IMR-90 (cell line): ENCODE results near the gene MTERF1. TPM values are rescaled to one million over a fixed set of nuclear protein-coding genes. Genes with fewer than 3 reads are reported as not detected.
A peak's percentile ranks its signal among the peaks of the same experiment; 100 is the strongest.

Experiments used
- ATAC-seq: fragments of 200-7000 bp; cut with Tn5 transposase; 2 replicates; pipeline ENCODE4 v1.9.1; 2020; ENCODE audit warnings: low read depth, mild to moderate bottlenecking, moderate library complexity
- BruUV-seq: library from RNA; stranded (reverse); fragments of 400-500 nt; replicated peaks from 2 replicates; lab custom pipeline; 2021; lab: Mats Ljungman, UMichigan
- CTCF ChIA-PET: fragments of 300-600 bp; formaldehyde crosslinking; extraction: SDS; loops from one replicate; lab custom pipeline; 2021; ENCODE audit warnings: antibody characterized with exemption; lab: Yijun Ruan, JAX
- POLR2A ChIA-PET: fragments of 300-600 bp; sonication (Branson Sonifier 250); formaldehyde crosslinking; loops from one replicate; lab custom pipeline; 2022; ENCODE audit warnings: antibody characterized with exemption; ENCODE audit not compliant: unreplicated experiment; lab: Charles Lee
- DNase-seq: peaks from one replicate; pipeline ENCODE4 v3.0.0; 2013
- H2AFZ ChIP-seq: replicated peaks from 2 replicates; pipeline ENCODE3; 2013; ENCODE audit warnings: low read length, mild to moderate bottlenecking; ENCODE audit not compliant: poor library complexity
- H2AK5ac ChIP-seq: 2 replicates; pipeline ENCODE4 v1.6.1; 2013; ENCODE audit warnings: low read depth, low read length, inconsistent platforms
- H2AK9ac ChIP-seq: replicated peaks from 2 replicates; pipeline ENCODE3; 2013; ENCODE audit warnings: mild to moderate bottlenecking, low read depth, low read length, moderate library complexity; ENCODE audit not compliant: poor library complexity
- H2BK120ac ChIP-seq: 2 replicates; pipeline ENCODE4 v1.6.1; 2013; ENCODE audit warnings: low read depth, low read length, inconsistent platforms
- H2BK15ac ChIP-seq: 3 replicates; pipeline ENCODE4 v1.6.1; 2013; ENCODE audit warnings: low read depth, low read length, inconsistent platforms
- H2BK20ac ChIP-seq: 2 replicates; pipeline ENCODE4 v1.6.1; 2013; ENCODE audit warnings: low read depth, mild to moderate bottlenecking, inconsistent platforms, low read length, moderate library complexity
- H2BK5ac ChIP-seq: 2 replicates; pipeline ENCODE4 v1.6.1; 2013; ENCODE audit warnings: mild to moderate bottlenecking, low read depth, low read length, inconsistent platforms; ENCODE audit not compliant: poor library complexity, severe bottlenecking
- H3K14ac ChIP-seq: replicated peaks from 2 replicates; pipeline ENCODE4 v1.6.1; 2013; ENCODE audit warnings: low read depth, low read length, inconsistent platforms
- H3K18ac ChIP-seq: 2 replicates; pipeline ENCODE4 v1.6.1; 2013; ENCODE audit warnings: low read depth, low read length, control low read depth
- H3K23ac ChIP-seq: 2 replicates; pipeline ENCODE4 v1.6.1; 2013; ENCODE audit warnings: low read depth, low read length, inconsistent platforms
- H3K27ac ChIP-seq: 2 replicates; pipeline ENCODE4 v1.5.1; 2013; ENCODE audit warnings: mild to moderate bottlenecking, control low read depth, low read length; ENCODE audit not compliant: insufficient read depth
- H3K27me3 ChIP-seq: 2 replicates; pipeline ENCODE4 v1.6.1; 2013; ENCODE audit warnings: low read length; ENCODE audit not compliant: control insufficient read depth, insufficient read depth
- H3K36me3 ChIP-seq: 2 replicates; pipeline ENCODE4 v1.6.1; 2013; ENCODE audit warnings: low read length, mixed read lengths; ENCODE audit not compliant: control insufficient read depth, insufficient read depth
- H3K4ac ChIP-seq: 2 replicates; pipeline ENCODE4 v1.6.1; 2013; ENCODE audit warnings: low read depth, low read length, inconsistent platforms
- H3K4me1 ChIP-seq: 2 replicates; pipeline ENCODE4 v1.6.1; 2013; ENCODE audit warnings: low read length, mixed read lengths; ENCODE audit not compliant: control insufficient read depth, insufficient read depth
- H3K4me2 ChIP-seq: 2 replicates; pipeline ENCODE4 v1.6.1; 2013; ENCODE audit warnings: low read depth, mild to moderate bottlenecking, control low read depth, low read length, moderate library complexity
- H3K4me3 ChIP-seq: 2 replicates; pipeline ENCODE4 v1.5.1; 2013; ENCODE audit warnings: low read depth, mild to moderate bottlenecking, control low read depth, low read length, moderate library complexity; ENCODE audit not compliant: insufficient read depth
- H3K56ac ChIP-seq: 2 replicates; pipeline ENCODE4 v1.6.1; 2013; ENCODE audit warnings: low read length, inconsistent platforms; ENCODE audit not compliant: insufficient read depth; ENCODE audit errors: extremely low read depth
- H3K79me1 ChIP-seq, 2 experiments: 2 replicates each; pipeline ENCODE4 v1.6.1; 2013; ENCODE audit warnings: low read length in 2 of 2, inconsistent platforms in 1 of 2, low read depth in 1 of 2
- H3K9ac ChIP-seq: 2 replicates; pipeline ENCODE4 v1.6.1; 2013; ENCODE audit warnings: low read depth, low read length, control low read depth
- H3K9me1 ChIP-seq: 2 replicates; pipeline ENCODE4 v1.6.1; 2013; ENCODE audit warnings: low read length, inconsistent platforms; ENCODE audit not compliant: insufficient read depth
- H3K9me3 ChIP-seq: 2 replicates; pipeline ENCODE4 v1.6.1; 2013; ENCODE audit warnings: low read length; ENCODE audit not compliant: control insufficient read depth, insufficient read depth
- H4K20me1 ChIP-seq: 2 replicates; pipeline ENCODE4 v1.6.1; 2013; ENCODE audit warnings: low read length, inconsistent platforms; ENCODE audit not compliant: insufficient read depth
- H4K5ac ChIP-seq: 2 replicates; pipeline ENCODE4 v1.6.1; 2013; ENCODE audit warnings: mild to moderate bottlenecking, low read depth, low read length, control low read depth
- H4K8ac ChIP-seq, 2 experiments: 2 replicates each; pipeline ENCODE4 v1.6.1; 2013; ENCODE audit warnings: low read depth in 2 of 2, low read length in 2 of 2, control low read depth in 1 of 2, inconsistent platforms in 1 of 2
- H4K91ac ChIP-seq: 2 replicates; pipeline ENCODE4 v1.6.1; 2013; ENCODE audit warnings: low read depth, low read length, inconsistent platforms; ENCODE audit not compliant: insufficient read depth
- CHD1 ChIP-seq: IDR thresholded peaks from 2 replicates; pipeline ENCODE4 v1.6.1; 2012; ENCODE audit warnings: low read depth, low read length, improper control_type of control experiment
- FOS ChIP-seq: fragments of 150-350 bp; IDR thresholded peaks from 2 replicates; pipeline ENCODE4 v1.6.1; 2016; ENCODE audit warnings: low read depth, low read length
- MAFK ChIP-seq: IDR thresholded peaks from 2 replicates; pipeline ENCODE4 v1.6.1; 2012; ENCODE audit warnings: low read depth, low read length, improper control_type of control experiment
- MAZ ChIP-seq: IDR thresholded peaks from 2 replicates; pipeline ENCODE4 v1.6.1; 2012; ENCODE audit warnings: low read depth, mild to moderate bottlenecking, low read length, improper control_type of control experiment, moderate library complexity, borderline replicate concordance
- MXI1 ChIP-seq: IDR thresholded peaks from 2 replicates; pipeline ENCODE4 v1.6.1; 2012; ENCODE audit warnings: low read depth, mild to moderate bottlenecking, low read length, moderate library complexity, borderline replicate concordance
- NFE2L2 ChIP-seq: fragments of 150-350 bp; IDR thresholded peaks from 2 replicates; pipeline ENCODE4 v1.6.1; 2016; ENCODE audit warnings: low read depth, mild to moderate bottlenecking, low read length
- POLR2A ChIP-seq: IDR thresholded peaks from 2 replicates; pipeline ENCODE4 v1.6.1; 2012; ENCODE audit warnings: mild to moderate bottlenecking, low read depth, low read length
- RAD21 ChIP-seq: IDR thresholded peaks from 2 replicates; pipeline ENCODE4 v1.6.1; 2012; ENCODE audit warnings: low read length, improper control_type of control experiment
- RCOR1 ChIP-seq: IDR thresholded peaks from 2 replicates; pipeline ENCODE4 v1.6.1; 2012; ENCODE audit warnings: mild to moderate bottlenecking, low read length, improper control_type of control experiment; ENCODE audit not compliant: insufficient replicate concordance
- RFX5 ChIP-seq: IDR thresholded peaks from 2 replicates; pipeline ENCODE4 v1.8.0; 2012; ENCODE audit warnings: low read depth, mild to moderate bottlenecking, low read length, moderate library complexity
- SMC3 ChIP-seq: fragments of 150-350 bp; IDR thresholded peaks from 2 replicates; pipeline ENCODE4 v1.6.1; 2016; ENCODE audit warnings: low read depth, mild to moderate bottlenecking, antibody characterized with exemption, low read length, moderate library complexity
- dilution Hi-C: fragments of 300-500 bp; cut with HindIII; formaldehyde crosslinking; loops from one replicate; pipeline ENCODE4 v1.14.3; 2018; ENCODE audit warnings: low sequenced_read_pairs; ENCODE audit not compliant: unreplicated experiment
- in situ Hi-C: fragments of 300-500 bp; cut with MboI; formaldehyde crosslinking; loops from 3 replicates; pipeline ENCODE4 v1.14.3; 2019; ENCODE audit warnings: low sequenced_read_pairs, inconsistent platforms, mixed read lengths
- intact Hi-C: fragments of 100-400 bp; cut with micrococcal nuclease; formaldehyde crosslinking; loops from 2 replicates; pipeline ENCODE4 v1.10.0; 2022
- polyA plus RNA-seq, 3 experiments: library from polyadenylated mRNA; depleted of rRNA; stranded (reverse); fragments of >200 nt; gene quantifications; 2 replicates each; pipeline ENCODE4 v1.2.3, GENCODE V29; 2012; ENCODE audit warnings: low replicate concordance in 1 of 3
- total RNA-seq: library from RNA; depleted of rRNA; stranded (reverse); fragments of >200 nt; gene quantifications from 2 replicates; pipeline ENCODE4 v1.2.3, GENCODE V29; 2012
- TF ChIP-seq, protein P1 (sequence below): fragments of 150-350 bp; IDR thresholded peaks from 2 replicates; pipeline ENCODE4 v1.6.1; 2017; ENCODE audit warnings: mild to moderate bottlenecking, antibody characterized with exemption, low read length, low read depth
- TF ChIP-seq, protein P2 (sequence below): fragments of 150-350 bp; IDR thresholded peaks from 2 replicates; pipeline ENCODE4 v1.6.1; 2016; ENCODE audit warnings: low read depth, mild to moderate bottlenecking, low read length, moderate library complexity, borderline replicate concordance
- TF ChIP-seq, protein P3 (sequence below): conservative IDR thresholded peaks from 2 replicates; pipeline ENCODE4 v1.5.1; 2012; ENCODE audit warnings: mild to moderate bottlenecking, low read depth, low read length, improper control_type of control experiment

MTERF1 gene
- total and polyA plus RNA-seq, 2 of the 4 experiments (the other 2 are of a cell fraction): 7.0 to 7.3 TPM

DNA sequence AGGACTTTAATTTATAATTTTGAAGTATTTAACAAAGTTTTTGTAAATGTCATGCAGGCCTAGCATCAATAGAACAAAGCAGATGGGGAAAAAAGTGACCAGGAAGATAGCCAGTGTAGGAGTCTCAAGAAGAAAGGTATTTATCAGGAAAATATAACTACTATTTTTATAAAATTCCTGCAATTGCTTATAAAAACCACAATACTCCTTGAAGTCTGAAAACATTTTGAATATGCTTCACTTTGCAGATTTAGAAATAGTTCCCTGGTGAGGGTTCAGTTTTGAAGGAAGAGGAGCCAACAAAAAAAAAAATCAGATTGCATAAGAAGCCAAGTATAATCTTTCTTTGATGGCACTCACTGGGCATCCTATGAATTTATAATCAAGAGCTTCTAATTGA lies 34.1 kb downstream of the MTERF1 start:
- dilution Hi-C loops: no loop called here
- Histone ChIP-seq H3K23ac (no peak overlapping the region), H2AK9ac (no peak overlapping the region), H3K4me1 (peaks cover 3% of the 10 kb centered on the region; the same call in 1 of the 2 replicates), H4K5ac (no peak overlapping the region), H3K36me3 (no peaks in the 10 kb centered on the region), H3K4ac (no peak overlapping the region), H3K27me3 (no peaks in the 10 kb centered on the region), H2BK15ac (no peak overlapping the region), H3K18ac (no peak overlapping the region), H2BK20ac (no peak overlapping the region), H2AFZ (no peak overlapping the region), H3K79me1 (no peaks in the 10 kb centered on the region; a peak in 1 of 4 replicates), H4K20me1 (no peaks in the 10 kb centered on the region), H2BK5ac (no peak overlapping the region), H4K8ac (no peak overlapping the region), H3K14ac (no peak overlapping the region), H2AK5ac (no peak overlapping the region), H3K9ac (no peak overlapping the region), H2BK120ac (no peak overlapping the region), H3K9me1 (no peaks in the 10 kb centered on the region; the same call in 1 of the 2 replicates), H3K27ac (no peak overlapping the region), H4K91ac (no peak overlapping the region), H3K9me3 (no peaks in the 10 kb centered on the region), H3K4me2 (no peak overlapping the region), H3K56ac (no peak overlapping the region), H3K4me3 (no peak overlapping the region)
- DNase-seq (peak; percentile 21), ATAC-seq (no peak)
- TF ChIP-seq CHD1 (no peak), MXI1 (no peak), RAD21 (no peak), NFE2L2 (no peak), SMC3 (no peak), RCOR1 (no peak), RFX5 (no peak), POLR2A (no peak), MAZ (no peak), MAFK (no peak), FOS (no peak)
- TF ChIP-seq, protein P1, sequence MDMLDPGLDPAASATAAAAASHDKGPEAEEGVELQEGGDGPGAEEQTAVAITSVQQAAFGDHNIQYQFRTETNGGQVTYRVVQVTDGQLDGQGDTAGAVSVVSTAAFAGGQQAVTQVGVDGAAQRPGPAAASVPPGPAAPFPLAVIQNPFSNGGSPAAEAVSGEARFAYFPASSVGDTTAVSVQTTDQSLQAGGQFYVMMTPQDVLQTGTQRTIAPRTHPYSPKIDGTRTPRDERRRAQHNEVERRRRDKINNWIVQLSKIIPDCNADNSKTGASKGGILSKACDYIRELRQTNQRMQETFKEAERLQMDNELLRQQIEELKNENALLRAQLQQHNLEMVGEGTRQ: no peak
- TF ChIP-seq, protein P2, sequence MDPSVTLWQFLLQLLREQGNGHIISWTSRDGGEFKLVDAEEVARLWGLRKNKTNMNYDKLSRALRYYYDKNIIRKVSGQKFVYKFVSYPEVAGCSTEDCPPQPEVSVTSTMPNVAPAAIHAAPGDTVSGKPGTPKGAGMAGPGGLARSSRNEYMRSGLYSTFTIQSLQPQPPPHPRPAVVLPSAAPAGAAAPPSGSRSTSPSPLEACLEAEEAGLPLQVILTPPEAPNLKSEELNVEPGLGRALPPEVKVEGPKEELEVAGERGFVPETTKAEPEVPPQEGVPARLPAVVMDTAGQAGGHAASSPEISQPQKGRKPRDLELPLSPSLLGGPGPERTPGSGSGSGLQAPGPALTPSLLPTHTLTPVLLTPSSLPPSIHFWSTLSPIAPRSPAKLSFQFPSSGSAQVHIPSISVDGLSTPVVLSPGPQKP: no peak
- TF ChIP-seq, protein P3, sequence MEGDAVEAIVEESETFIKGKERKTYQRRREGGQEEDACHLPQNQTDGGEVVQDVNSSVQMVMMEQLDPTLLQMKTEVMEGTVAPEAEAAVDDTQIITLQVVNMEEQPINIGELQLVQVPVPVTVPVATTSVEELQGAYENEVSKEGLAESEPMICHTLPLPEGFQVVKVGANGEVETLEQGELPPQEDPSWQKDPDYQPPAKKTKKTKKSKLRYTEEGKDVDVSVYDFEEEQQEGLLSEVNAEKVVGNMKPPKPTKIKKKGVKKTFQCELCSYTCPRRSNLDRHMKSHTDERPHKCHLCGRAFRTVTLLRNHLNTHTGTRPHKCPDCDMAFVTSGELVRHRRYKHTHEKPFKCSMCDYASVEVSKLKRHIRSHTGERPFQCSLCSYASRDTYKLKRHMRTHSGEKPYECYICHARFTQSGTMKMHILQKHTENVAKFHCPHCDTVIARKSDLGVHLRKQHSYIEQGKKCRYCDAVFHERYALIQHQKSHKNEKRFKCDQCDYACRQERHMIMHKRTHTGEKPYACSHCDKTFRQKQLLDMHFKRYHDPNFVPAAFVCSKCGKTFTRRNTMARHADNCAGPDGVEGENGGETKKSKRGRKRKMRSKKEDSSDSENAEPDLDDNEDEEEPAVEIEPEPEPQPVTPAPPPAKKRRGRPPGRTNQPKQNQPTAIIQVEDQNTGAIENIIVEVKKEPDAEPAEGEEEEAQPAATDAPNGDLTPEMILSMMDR: no peak
- in situ Hi-C loops: no loop called here
- BruUV-seq: no TSS peak
- intact Hi-C loops: no loop called here
- POLR2A ChIA-PET: interaction anchor here (0.6 kb wide), 1 partner anchor 972 kb away, joined by 11 read pairs; no protein-coding TSS in a partner anchor
- CTCF ChIA-PET: no interaction called here
